OCI-LY3 (cell line): ENCODE results near the gene DHTKD1.

Experiments
- H2AFZ ChIP-seq: fragments of 200-600, 300-600 bp; shearing (Covaris generic); 2 replicates; pipeline ENCODE4 v1.6.0; 2014; ENCODE audit warnings: antibody characterized with exemption, low read depth, low read length
- H3K27ac ChIP-seq: fragments of 200-600, 300-600 bp; sonication (generic); 2 replicates; pipeline ENCODE4 v1.5.1; 2014; ENCODE audit warnings: mild to moderate bottlenecking, low read length, moderate library complexity, mixed read lengths
- H3K27me3 ChIP-seq: fragments of 200-600, 300-600 bp; sonication (generic); 2 replicates; pipeline ENCODE4 v1.6.1; 2014; ENCODE audit warnings: low read depth, low read length, mixed read lengths
- H3K36me3 ChIP-seq: fragments of 200-600, 300-600 bp; sonication (generic); replicated peaks from 2 replicates; pipeline ENCODE3; 2014; ENCODE audit warnings: low read depth, low read length, mixed read lengths
- H3K4me1 ChIP-seq: fragments of 300-600, 200-600 bp; sonication (generic); 2 replicates; pipeline ENCODE4 v1.6.1; 2014; ENCODE audit warnings: low read length, mixed read lengths
- H3K4me2 ChIP-seq: fragments of 200-600, 300-600 bp; sonication (generic); 2 replicates; pipeline ENCODE4 v1.6.1; 2014; ENCODE audit warnings: low read length, mixed read lengths
- H3K4me3 ChIP-seq: fragments of 300-600, 200-600 bp; sonication (generic); 2 replicates; pipeline ENCODE4 v1.5.1; 2014; ENCODE audit warnings: antibody characterized with exemption, mild to moderate bottlenecking, low read length, moderate library complexity
- H3K79me2 ChIP-seq: fragments of 300-600, 200-600 bp; shearing (Covaris generic); 2 replicates; pipeline ENCODE4 v1.6.1; 2014; ENCODE audit warnings: mild to moderate bottlenecking, low read length, mixed read lengths
- H3K9ac ChIP-seq: fragments of 300-600, 200-600 bp; shearing (Covaris generic); 2 replicates; pipeline ENCODE4 v1.6.0; 2014; ENCODE audit warnings: mild to moderate bottlenecking, low read length, moderate library complexity
- H3K9me3 ChIP-seq: fragments of 200-600, 300-600 bp; shearing (Covaris generic); 2 replicates; pipeline ENCODE4 v1.6.1; 2014; ENCODE audit warnings: low read length, mixed read lengths; ENCODE audit not compliant: insufficient read depth
- H4K20me1 ChIP-seq: fragments of 200-600, 300-600 bp; sonication (generic); 2 replicates; pipeline ENCODE4 v1.6.1; 2016; ENCODE audit warnings: low read length, mixed read lengths; ENCODE audit not compliant: insufficient read depth
- EZH2phosphoT487 ChIP-seq: fragments of 200-600 bp; shearing (Covaris generic); IDR thresholded peaks from 2 replicates; pipeline ENCODE4 v1.6.1; 2018; ENCODE audit warnings: antibody characterized with exemption, mixed run types, low read depth
- TF ChIP-seq, protein P1 (sequence below): fragments of 200-600, 300-600 bp; sonication (generic); IDR thresholded peaks from 2 replicates; pipeline ENCODE4 v1.5.1; 2014; ENCODE audit warnings: antibody characterized with exemption, low read length, low read depth

Gene DHTKD1

DNA sequence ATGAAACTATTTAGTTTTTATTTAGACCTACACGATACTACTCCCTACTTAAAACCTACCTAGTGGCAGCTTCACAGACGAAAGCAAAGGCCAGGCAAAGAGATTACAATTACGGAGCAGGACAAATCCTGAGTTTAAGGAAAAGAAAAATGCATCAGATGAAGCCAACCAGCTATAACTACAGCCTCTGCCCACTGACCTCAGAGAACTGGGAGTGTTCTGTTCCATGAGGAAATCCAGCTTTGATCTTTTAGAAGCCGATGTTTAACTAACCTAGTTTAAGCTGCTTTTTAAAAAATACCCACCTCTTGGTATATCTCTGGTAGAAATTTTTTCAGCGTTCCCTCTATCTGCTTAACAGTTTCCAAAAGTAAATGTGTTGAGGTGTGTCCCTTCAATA is 23.2 kb upstream of the DHTKD1 start:
- TF ChIP-seq, protein P1, sequence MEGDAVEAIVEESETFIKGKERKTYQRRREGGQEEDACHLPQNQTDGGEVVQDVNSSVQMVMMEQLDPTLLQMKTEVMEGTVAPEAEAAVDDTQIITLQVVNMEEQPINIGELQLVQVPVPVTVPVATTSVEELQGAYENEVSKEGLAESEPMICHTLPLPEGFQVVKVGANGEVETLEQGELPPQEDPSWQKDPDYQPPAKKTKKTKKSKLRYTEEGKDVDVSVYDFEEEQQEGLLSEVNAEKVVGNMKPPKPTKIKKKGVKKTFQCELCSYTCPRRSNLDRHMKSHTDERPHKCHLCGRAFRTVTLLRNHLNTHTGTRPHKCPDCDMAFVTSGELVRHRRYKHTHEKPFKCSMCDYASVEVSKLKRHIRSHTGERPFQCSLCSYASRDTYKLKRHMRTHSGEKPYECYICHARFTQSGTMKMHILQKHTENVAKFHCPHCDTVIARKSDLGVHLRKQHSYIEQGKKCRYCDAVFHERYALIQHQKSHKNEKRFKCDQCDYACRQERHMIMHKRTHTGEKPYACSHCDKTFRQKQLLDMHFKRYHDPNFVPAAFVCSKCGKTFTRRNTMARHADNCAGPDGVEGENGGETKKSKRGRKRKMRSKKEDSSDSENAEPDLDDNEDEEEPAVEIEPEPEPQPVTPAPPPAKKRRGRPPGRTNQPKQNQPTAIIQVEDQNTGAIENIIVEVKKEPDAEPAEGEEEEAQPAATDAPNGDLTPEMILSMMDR, result no peak
- TF ChIP-seq EZH2phosphoT487, result no peak
- H3K9ac ChIP-seq, result no peak overlapping the region
- no peak overlapping the region for H2AFZ ChIP-seq

DNA sequence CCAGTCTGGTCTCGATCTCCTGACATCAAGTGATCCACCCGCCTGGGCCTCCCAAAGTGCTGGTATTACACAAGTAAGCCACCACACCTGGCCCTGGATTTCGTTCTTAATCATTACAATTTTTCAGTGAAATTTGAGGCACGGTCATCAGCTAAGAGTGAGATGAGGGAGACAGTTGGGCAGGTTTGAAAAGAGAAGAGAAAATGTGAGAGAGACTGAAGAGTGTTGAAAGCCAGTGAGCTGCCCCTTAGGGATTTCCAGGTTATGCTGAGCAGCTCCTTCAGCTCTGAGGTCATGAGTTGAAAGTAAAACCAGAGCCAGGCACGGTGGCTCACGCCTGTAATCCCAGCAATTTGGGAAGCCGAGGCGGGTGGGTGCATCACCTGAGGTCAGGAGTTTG is 20.2 kb upstream of the DHTKD1 start:
- peaks cover 68% of the 10 kb centered on the region for H3K4me1 ChIP-seq
- H3K4me3 ChIP-seq, result 0 out of 2 replicates have a peak overlapping the region, but pooled peaks have one; percentile 10
- H3K4me2 ChIP-seq, result peak overlapping the region; percentile 48; the same call in 1 of the 2 replicates
- peak overlapping the region; percentile 17; the same call in 1 of the 2 replicates for H3K9ac ChIP-seq
- H2AFZ ChIP-seq, result no peak overlapping the region
- no peaks in the 10 kb centered on the region for H3K9me3 ChIP-seq
- H3K36me3 ChIP-seq, result no peaks in the 10 kb centered on the region
- no peaks in the 10 kb centered on the region for H3K79me2 ChIP-seq
- H3K27me3 ChIP-seq, result no peaks in the 10 kb centered on the region
- no peak for TF ChIP-seq EZH2phosphoT487
- TF ChIP-seq, protein P1, result no peak
- peak overlapping the region; percentile 85 for H3K27ac ChIP-seq
- no peaks in the 10 kb centered on the region for H4K20me1 ChIP-seq

More for the DNA sequence above, 23.2 kb upstream of the DHTKD1 start:
- no peak overlapping the region for H3K4me2 ChIP-seq
- H3K4me1 ChIP-seq, result peaks cover 58% of the 10 kb centered on the region
- H3K27ac ChIP-seq, result no peak overlapping the region
- H3K36me3 ChIP-seq, result peaks cover 7% of the 10 kb centered on the region
- H3K79me2 ChIP-seq, result peaks cover 20% of the 10 kb centered on the region
- no peaks in the 10 kb centered on the region for H3K27me3 ChIP-seq
- no peak overlapping the region for H3K4me3 ChIP-seq
- no peaks in the 10 kb centered on the region for H3K9me3 ChIP-seq
- H4K20me1 ChIP-seq, result peaks cover 10% of the 10 kb centered on the region

DNA sequence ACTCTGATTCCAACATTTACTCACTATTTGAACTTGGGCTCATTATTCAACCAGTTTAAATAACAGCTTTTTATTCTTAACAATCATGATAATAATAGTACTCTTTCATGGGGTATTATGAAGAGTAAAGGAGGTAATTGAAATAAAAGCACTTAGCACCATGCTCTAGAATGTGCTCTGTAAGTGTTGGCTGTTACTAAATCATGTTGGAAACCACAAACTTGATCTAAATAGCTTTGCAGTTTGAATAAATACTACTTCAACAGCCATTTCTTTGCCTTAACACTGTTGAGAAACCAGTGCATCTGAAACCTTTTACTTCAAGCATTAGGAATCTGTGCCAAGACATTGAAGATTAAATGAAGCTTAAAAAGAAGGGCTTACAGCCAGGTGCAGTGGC is 18.2 kb upstream of the DHTKD1 start:
- Histone ChIP-seq H3K9me3 (no peaks in the 10 kb centered on the region), H3K36me3 (no peaks in the 10 kb centered on the region), H2AFZ (0 out of 2 replicates have a peak overlapping the region, but pooled peaks have one; percentile 90), H3K27ac (peak overlapping the region; percentile 71), H3K4me3 (no peak overlapping the region), H3K4me1 (peaks cover 63% of the 10 kb centered on the region), H3K4me2 (no peak overlapping the region), H3K79me2 (no peaks in the 10 kb centered on the region), H4K20me1 (no peaks in the 10 kb centered on the region), H3K9ac (peak overlapping the region; percentile 37; the same call in 1 of the 2 replicates), H3K27me3 (no peaks in the 10 kb centered on the region)
- TF ChIP-seq, protein P1, result no peak
- TF ChIP-seq EZH2phosphoT487, result no peak

DNA sequence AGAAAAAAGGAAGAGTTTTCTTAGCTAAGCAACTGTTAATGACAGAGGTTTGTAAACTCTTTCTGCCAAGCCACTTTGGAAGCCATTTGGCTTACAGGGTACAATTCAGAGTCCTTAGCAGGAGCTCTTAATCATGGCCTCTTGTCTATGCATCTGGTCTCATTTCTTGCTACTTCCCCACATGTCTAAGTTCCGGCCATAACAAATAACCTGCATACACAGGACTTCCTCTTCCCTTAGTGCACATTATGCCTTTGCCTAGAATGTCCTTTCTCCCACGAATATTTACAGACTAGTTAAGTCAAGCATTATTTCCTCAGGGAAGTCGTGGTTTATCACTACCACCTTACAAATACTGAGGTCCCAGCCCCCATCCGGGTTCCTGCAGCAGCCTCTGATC is 17.5 kb upstream of the DHTKD1 start:
- H3K27ac ChIP-seq, result peak overlapping the region; percentile 71
- H3K27me3 ChIP-seq, result no peaks in the 10 kb centered on the region
- H3K9me3 ChIP-seq, result no peaks in the 10 kb centered on the region
- no peaks in the 10 kb centered on the region for H4K20me1 ChIP-seq
- H3K79me2 ChIP-seq, result no peaks in the 10 kb centered on the region
- peak overlapping the region; percentile 37; the same call in 1 of the 2 replicates for H3K9ac ChIP-seq
- H3K36me3 ChIP-seq, result no peaks in the 10 kb centered on the region
- H2AFZ ChIP-seq, result peak overlapping the region; percentile 90
- peaks cover 61% of the 10 kb centered on the region for H3K4me1 ChIP-seq
- no peak overlapping the region for H3K4me3 ChIP-seq
- peak overlapping the region; percentile 22 for H3K4me2 ChIP-seq
- no peak for TF ChIP-seq EZH2phosphoT487
- TF ChIP-seq, protein P1, result no peak
